Ascending aorta (tissue), 2 donors: ENCODE results near the gene ARSB. TPM values are rescaled to one million over a fixed set of nuclear protein-coding genes. Genes with fewer than 3 reads are reported as not detected.
"Not testable (repeated sequence)": the region's sequence is repeated elsewhere in the genome, so short reads cannot be mapped to it uniquely, and the experiment has no call there.

ENCODE experiments used
- DNase-seq, 2 donors: peaks; one replicate each; pipeline ENCODE4 v3.0.0-alpha.2; 2019; ENCODE audit warnings: low spot score in 2 of 2
- H3K27ac ChIP-seq, 2 donors: fragments of 200-600 bp; sonication (generic); one replicate each; pipeline ENCODE4 v1.5.1; 2016 to 2017; ENCODE audit warnings: mild to moderate bottlenecking in 1 of 2
- H3K27me3 ChIP-seq: fragments of 200-600 bp; sonication (generic); one replicate; pipeline ENCODE4 v1.5.1; 2017
- H3K36me3 ChIP-seq, 2 donors: fragments of 200-600 bp; sonication (generic); one replicate each; pipeline ENCODE4 v1.5.1; 2016
- H3K4me1 ChIP-seq, 2 donors: fragments of 200-600 bp; sonication (generic); one replicate each; pipeline ENCODE4 v1.5.1; 2016 to 2017; ENCODE audit warnings: mild to moderate bottlenecking in 1 of 2
- H3K4me3 ChIP-seq, 2 donors: fragments of 200-600 bp; sonication (generic); one replicate each; pipeline ENCODE4 v1.5.1; 2016 to 2017; ENCODE audit warnings: mild to moderate bottlenecking in 1 of 2
- H3K9me3 ChIP-seq, 2 donors: fragments of 200-600 bp; sonication (generic); one replicate each; pipeline ENCODE4 v1.5.1; 2016
- CTCF ChIP-seq, 3 experiments: fragments of 200-600 bp in 2 of 3; fragments of 450-650 bp in 1 of 3; sonication (generic) in 2 of 3; IDR thresholded peaks; one replicate each; pipeline ENCODE4 v1.5.1; 2016 to 2019; ENCODE audit warnings: antibody characterized with exemption in 3 of 3, mild to moderate bottlenecking in 1 of 3, moderate library complexity in 1 of 3
- intact Hi-C: fragments of 100-400 bp; cut with DNase I; formaldehyde crosslinking; loops from one replicate; pipeline ENCODE4 v1.15.1; 2023
- total RNA-seq: library from RNA; depleted of rRNA; stranded (reverse); fragments of >200 nt; gene quantifications from one replicate; pipeline ENCODE4 v1.1.0, GENCODE V29; 2016

The ARSB gene
- total RNA-seq, 1 donor from 2014 or later, result 18.6 TPM

GRCh38 chr5:78768781-78769380 is 216.2 kb downstream of the ARSB start:
- TF ChIP-seq CTCF (IDR thresholded peaks at IDR 0.05), result no peak
- DNase-seq, result no peak
- Histone ChIP-seq H3K27ac (no peak overlapping the region), H3K4me3 (no peak overlapping the region), H3K36me3 (no peaks in the 10 kb centered on the region), H3K9me3 (no peaks in the 10 kb centered on the region), H3K4me1 (no peaks in the 10 kb centered on the region), H3K27me3 (no peaks in the 10 kb centered on the region)
- intact Hi-C loops, result no loop called here

DNA sequence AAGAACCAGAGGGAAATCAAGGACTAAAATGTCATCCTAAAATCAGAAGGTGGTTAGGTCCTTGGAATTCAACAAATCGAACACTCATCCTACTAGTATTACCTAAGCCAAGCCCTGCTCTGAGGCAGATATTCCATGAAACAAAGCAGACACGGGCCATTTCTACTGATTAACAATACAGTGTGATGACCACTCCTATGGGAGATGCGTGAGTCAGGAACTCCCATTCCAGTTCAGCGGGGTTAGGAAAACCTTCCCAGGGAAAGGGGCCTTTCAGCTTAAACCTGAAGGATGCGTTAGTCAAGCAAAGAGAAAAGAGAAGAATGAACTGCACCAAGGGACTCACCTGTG is 218.7 kb downstream of the ARSB start:
- H3K9me3 ChIP-seq, result no peaks in the 10 kb centered on the region
- no peaks in the 10 kb centered on the region for H3K27me3 ChIP-seq
- intact Hi-C loops, result no loop called here
- no peak for DNase-seq
- H3K36me3 ChIP-seq, result no peaks in the 10 kb centered on the region
- no peak overlapping the region for H3K27ac ChIP-seq
- no peak for TF ChIP-seq CTCF (IDR thresholded peaks at IDR 0.05)
- H3K4me1 ChIP-seq, result no peaks in the 10 kb centered on the region
- H3K4me3 ChIP-seq, result no peak overlapping the region

DNA sequence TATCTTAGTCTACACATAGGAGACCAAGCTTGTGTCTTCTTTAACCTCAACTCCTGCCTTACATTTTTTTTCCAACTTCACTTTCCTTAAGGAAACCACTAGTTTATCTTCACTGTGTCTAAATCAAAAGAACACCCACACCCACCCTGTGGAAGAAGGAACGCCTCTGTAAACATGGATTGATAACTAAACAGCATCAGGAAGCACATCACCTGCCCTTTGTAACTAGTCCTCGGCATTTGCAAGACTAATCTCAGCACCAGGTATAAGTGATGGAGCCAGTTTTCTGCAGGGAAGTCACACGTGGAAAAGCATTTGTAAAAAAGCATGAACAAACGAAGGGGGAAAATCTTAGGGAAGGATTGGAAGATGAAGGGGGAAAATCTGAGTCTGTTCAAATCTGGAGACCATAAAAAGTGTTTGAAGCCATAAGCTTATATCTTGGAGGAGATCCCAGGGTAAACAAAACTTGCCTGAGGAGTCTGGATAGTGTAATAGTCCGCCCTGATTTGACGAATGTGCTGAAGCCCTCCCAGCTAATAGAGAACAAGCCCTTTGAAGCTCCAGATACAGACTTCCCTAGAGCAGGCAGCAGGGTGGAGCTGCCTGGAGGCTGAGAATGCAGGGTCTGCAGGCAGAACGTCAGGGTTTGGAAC is 219.2 kb downstream of the ARSB start:
- Histone ChIP-seq H3K4me3 (no peak overlapping the region), H3K27ac (no peak overlapping the region), H3K4me1 (no peaks in the 10 kb centered on the region), H3K36me3 (no peaks in the 10 kb centered on the region), H3K9me3 (no peaks in the 10 kb centered on the region), H3K27me3 (no peaks in the 10 kb centered on the region)
- TF ChIP-seq CTCF (IDR thresholded peaks at IDR 0.05), result no peak
- DNase-seq, result no peak
- intact Hi-C loops, result no loop called here

GRCh38 chr5:78765116-78765515 is 220.0 kb downstream of the ARSB start:
- DNase-seq, result no peak
- H3K27ac ChIP-seq, result no peak overlapping the region
- no peak for TF ChIP-seq CTCF (IDR thresholded peaks at IDR 0.05)
- H3K27me3 ChIP-seq, result no peaks in the 10 kb centered on the region
- intact Hi-C loops, result no loop called here
- no peaks in the 10 kb centered on the region for H3K36me3 ChIP-seq
- H3K9me3 ChIP-seq, result no peaks in the 10 kb centered on the region
- no peak overlapping the region for H3K4me3 ChIP-seq
- H3K4me1 ChIP-seq, result no peaks in the 10 kb centered on the region

- Histone ChIP-seq H3K4me1 (no peaks in the 10 kb centered on the region), H3K27me3 (no peaks in the 10 kb centered on the region), H3K9me3 (no peaks in the 10 kb centered on the region), H3K36me3 (no peaks in the 10 kb centered on the region), H3K27ac (no peak overlapping the region), H3K4me3 (no peak overlapping the region)
- no peak for TF ChIP-seq CTCF (IDR thresholded peaks at IDR 0.05)
- no peak for DNase-seq
- intact Hi-C loops, result no loop called here
Observed at GRCh38 chr5:78763659-78764189, 221.4 kb downstream of the ARSB start.

- H3K36me3 ChIP-seq, intact Hi-C loops, H3K4me1 ChIP-seq: not testable (repeated sequence)
Observed at GRCh38 chr5:78762743-78763142, 222.4 kb downstream of the ARSB start.

More at GRCh38 chr5:78762743-78763142, 222.4 kb downstream of the ARSB start:
- not testable (repeated sequence) for H3K27ac ChIP-seq, H3K4me3 ChIP-seq, DNase-seq, H3K9me3 ChIP-seq, H3K27me3 ChIP-seq
